Measurements from ENCODE around the gene ANXA1. TPM values are rescaled to one million over a fixed set of nuclear protein-coding genes. Genes with fewer than 3 reads are reported as not detected.

ANXA1 gene
- total RNA-seq, 2 experiments from 2014 or later, result 33.5 to 36.5 TPM

- DNase-seq (no peak), ATAC-seq (no peak)
- Mint-ChIP-seq H3K4me1 (ENCODE audit: low read depth) (no peaks in the 10 kb centered on the region), H3K27me3 (peaks cover 11% of the 10 kb centered on the region), H3K36me3 (ENCODE audit: low read depth) (no peaks in the 10 kb centered on the region), H3K4me3 (no peak overlapping the region), H3K9me3 (no peaks in the 10 kb centered on the region), H3K27ac (no peak overlapping the region)
- TF ChIP-seq CTCF (IDR thresholded peaks at IDR 0.05), result no peak
- intact Hi-C loops (cut with micrococcal nuclease), result no loop called here
- ChIA-PET CTCF (no interaction called here), POLR2A (no interaction called here)
These were observed 55.2 kb downstream of the ANXA1 start for GRCh38 chr9:73206851-73207250.

GRCh38 chr9:73210886-73211666 lies 59.4 kb downstream of the ANXA1 start:
- CTCF ChIA-PET, result no interaction called here
- peaks cover 21% of the 10 kb centered on the region for H3K27me3 Mint-ChIP-seq
- intact Hi-C loops (cut with micrococcal nuclease), result no loop called here

GRCh38 chr9:73213300-73213699 lies 61.6 kb downstream of the ANXA1 start:
- intact Hi-C loops (cut with micrococcal nuclease), result no loop called here
- DNase-seq, result peak; percentile 35
- peak; percentile 53 for ATAC-seq
- ChIA-PET POLR2A (no interaction called here), CTCF (interaction anchor here (2.1 kb wide), 1 partner anchor 12 kb away, joined by 13 read pairs; no protein-coding TSS in a partner anchor)
- Mint-ChIP-seq H3K4me3 (no peak overlapping the region), H3K4me1 (ENCODE audit: low read depth) (peaks cover 14% of the 10 kb centered on the region), H3K9me3 (no peaks in the 10 kb centered on the region), H3K36me3 (ENCODE audit: low read depth) (no peaks in the 10 kb centered on the region), H3K27ac (no peak overlapping the region), H3K27me3 (peaks cover 26% of the 10 kb centered on the region)
- no peak for TF ChIP-seq CTCF (IDR thresholded peaks at IDR 0.05)

More at GRCh38 chr9:73210886-73211666, 59.4 kb downstream of the ANXA1 start:
- H3K4me3 Mint-ChIP-seq, result no peak overlapping the region
- peaks cover 10% of the 10 kb centered on the region for H3K4me1 Mint-ChIP-seq (ENCODE audit: low read depth)
- no peaks in the 10 kb centered on the region for H3K36me3 Mint-ChIP-seq (ENCODE audit: low read depth)
- POLR2A ChIA-PET, result interaction anchor here (0.6 kb wide), 1 partner anchor 51 kb away, joined by 3 read pairs; no protein-coding TSS in a partner anchor
- ATAC-seq (no peak), DNase-seq (no peak)
- TF ChIP-seq CTCF (IDR thresholded peaks at IDR 0.05), result no peak
- H3K27ac Mint-ChIP-seq, result no peak overlapping the region
- H3K9me3 Mint-ChIP-seq, result no peaks in the 10 kb centered on the region

GRCh38 chr9:73215249-73215648 lies 63.6 kb downstream of the ANXA1 start:
- ChIA-PET CTCF (interaction anchor here (2.1 kb wide), 1 partner anchor 14 kb away, joined by 13 read pairs; no protein-coding TSS in a partner anchor), POLR2A (no interaction called here)
- Mint-ChIP-seq H3K36me3 (ENCODE audit: low read depth) (no peaks in the 10 kb centered on the region), H3K27ac (no peak overlapping the region), H3K9me3 (peaks cover 3% of the 10 kb centered on the region), H3K4me3 (no peak overlapping the region), H3K27me3 (peaks cover 20% of the 10 kb centered on the region), H3K4me1 (ENCODE audit: low read depth) (peaks cover 24% of the 10 kb centered on the region)
- no peak for TF ChIP-seq CTCF (IDR thresholded peaks at IDR 0.05)
- DNase-seq (no peak), ATAC-seq (no peak)
- intact Hi-C loops (cut with micrococcal nuclease), result no loop called here

- H3K4me3 Mint-ChIP-seq, result no peak overlapping the region
- H3K36me3 Mint-ChIP-seq (ENCODE audit: low read depth), result no peaks in the 10 kb centered on the region
- POLR2A ChIA-PET, result no interaction called here
- CTCF ChIA-PET, result interaction anchor here (1.9 kb wide), 1 partner anchor 15 kb away, joined by 13 read pairs; no protein-coding TSS in a partner anchor
- peaks cover 3% of the 10 kb centered on the region for H3K9me3 Mint-ChIP-seq
- H3K4me1 Mint-ChIP-seq (ENCODE audit: low read depth), result peaks cover 30% of the 10 kb centered on the region
- no peak for ATAC-seq
- H3K27ac Mint-ChIP-seq, result no peak overlapping the region
- DNase-seq, result no peak
- intact Hi-C loops (cut with micrococcal nuclease), result no loop called here
- peaks cover 20% of the 10 kb centered on the region for H3K27me3 Mint-ChIP-seq
- no peak for TF ChIP-seq CTCF (IDR thresholded peaks at IDR 0.05)
These were observed 64.4 kb downstream of the ANXA1 start for GRCh38 chr9:73216100-73216499.
